HepG2 (cell line): ENCODE data around the gene STEAP3. TPM values are rescaled to one million over a fixed set of nuclear protein-coding genes. Genes with fewer than 3 reads are reported as not detected.

Source experiments
- ARID4A ChIP-seq: sonication (generic); formaldehyde crosslinking; IDR thresholded peaks from 2 replicates; pipeline ENCODE4 v1.5.0; 2020; ENCODE audit warnings: mild to moderate bottlenecking, missing genetic modification reagents, borderline replicate concordance
- CREBL2 ChIP-seq: sonication (generic); formaldehyde crosslinking; IDR thresholded peaks from 2 replicates; pipeline ENCODE4 v1.8.1; 2023; ENCODE audit warnings: missing genetic modification reagents, mild to moderate bottlenecking, borderline replicate concordance
- DDIT3 ChIP-seq: sonication (generic); formaldehyde crosslinking; IDR thresholded peaks from 2 replicates; pipeline ENCODE4 v1.4.0; 2020; ENCODE audit warnings: mild to moderate bottlenecking, missing genetic modification reagents
- KAT7 ChIP-seq: IDR thresholded peaks from 2 replicates; pipeline ENCODE4 v1.6.1; 2018; ENCODE audit warnings: borderline replicate concordance, missing compliant biosample characterization
- SIX4 ChIP-seq: sonication (generic); formaldehyde crosslinking; IDR thresholded peaks from 2 replicates; pipeline ENCODE4 v1.4.0; 2020; ENCODE audit warnings: missing genetic modification reagents
- TFAP4 ChIP-seq: sonication (generic); IDR thresholded peaks from 2 replicates; pipeline ENCODE4 v1.6.1; 2016; ENCODE audit warnings: low read depth, borderline replicate concordance
- XRCC5 ChIP-seq: fragments of 200-400 bp; formaldehyde crosslinking; optimal IDR thresholded peaks from 2 replicates; pipeline ENCODE3; 2017; ENCODE audit warnings: mild to moderate bottlenecking, low read length
- ZFYVE20 ChIP-seq: sonication (generic); formaldehyde crosslinking; IDR thresholded peaks from 2 replicates; pipeline ENCODE4 v1.8.0; 2023; ENCODE audit warnings: low read depth, mild to moderate bottlenecking, moderate library complexity, missing genetic modification reagents, borderline replicate concordance
- ZNF207 ChIP-seq: fragments of 450-650 bp; IDR thresholded peaks from 2 replicates; pipeline ENCODE4 v1.6.1; 2016; ENCODE audit warnings: antibody characterized with exemption, borderline replicate concordance
- ZNF350 ChIP-seq: sonication (generic); formaldehyde crosslinking; IDR thresholded peaks from 2 replicates; pipeline ENCODE4 v1.4.0; 2020; ENCODE audit warnings: mild to moderate bottlenecking, low read depth, missing genetic modification reagents, borderline replicate concordance
- ZNF737 ChIP-seq: sonication (generic); formaldehyde crosslinking; IDR thresholded peaks from 2 replicates; pipeline ENCODE4 v1.5.0; 2020; ENCODE audit warnings: missing genetic modification reagents, mild to moderate bottlenecking, borderline replicate concordance
- ZNF747 ChIP-seq: sonication (generic); formaldehyde crosslinking; IDR thresholded peaks from 2 replicates; pipeline ENCODE4 v1.8.1; 2023; ENCODE audit warnings: missing genetic modification reagents, mild to moderate bottlenecking, borderline replicate concordance
- ZNF883 ChIP-seq: sonication (generic); formaldehyde crosslinking; IDR thresholded peaks from 2 replicates; pipeline ENCODE4 v1.5.1; 2020; ENCODE audit warnings: mild to moderate bottlenecking, missing genetic modification reagents; ENCODE audit errors: not compliant biosample characterization
- polyA plus RNA-seq, 8 experiments: library from polyadenylated mRNA; depleted of rRNA in 3 of 8; stranded (reverse) in 7 of 8; unstranded in 1 of 8; fragments of >200 nt; fragmentation: Illumina TruSeq in 4 of 8; extraction: Trizol in 4 of 8; gene quantifications; 2 replicates each; pipeline versions ENCODE4 v1.2.1 to v1.2.3, GENCODE V29; 2011 to 2016; ENCODE audit warnings: low read depth in 4 of 8, missing spikeins in 1 of 8, mixed read lengths in 1 of 8; ENCODE audit not compliant: insufficient read depth in 1 of 8
- total RNA-seq, 5 experiments: library from RNA; depleted of rRNA; stranded (reverse); fragments of >200 nt; fragmentation: Illumina TruSeq; extraction: Trizol; gene quantifications; 2 replicates each; pipeline ENCODE4 v1.2.3, GENCODE V29; 2016; ENCODE audit warnings: low read depth in 1 of 5

The STEAP3 gene
- total and polyA plus RNA-seq, 2 of the 13 experiments (the other 11 are each of a cell fraction or from before 2014, with no cell fraction given) = 7.3 to 21.1 TPM

GRCh38 chr2:119223521-119224390 is at the start of gene STEAP3 (continued):
- TF ChIP-seq ARID4A (CRISPR knock-in tag) (peak; percentile 87), ZNF350 (CRISPR knock-in tag) (no peak), ZNF207 (no peak), ZNF747 (no peak; the same call in 1 of the 2 replicates), TFAP4 (peak; percentile 24; the same call in 1 of the 2 replicates), ZNF883 (no peak), ZNF737 (CRISPR knock-in tag) (no peak; the same call in 1 of the 2 replicates), SIX4 (CRISPR knock-in tag) (peak; percentile 14; the same call in 1 of the 2 replicates), XRCC5 (peak; percentile 15), DDIT3 (CRISPR knock-in tag) (no peak), KAT7 (no peak; the same call in none of the 2 replicates), CREBL2 (CRISPR knock-in tag) (no peak), ZFYVE20 (no peak)
